ENCODE results near the gene ACTN1.

ACTN1 gene

GRCh38 chr14:68921049-68921448 lies 58.1 kb downstream of the ACTN1 start:
- H3K27me3 ChIP-seq (ENCODE audit: low read depth, low read length), result no peaks in the 10 kb centered on the region; the same call in 1 of the 2 replicates
- H3K79me2 ChIP-seq (ENCODE audit: low read length), result no peaks in the 10 kb centered on the region
- H3K9me3 ChIP-seq (ENCODE audit: insufficient read depth, low read length), result peaks cover 3% of the 10 kb centered on the region; the same call in 1 of the 2 replicates
- H2AFZ ChIP-seq (ENCODE audit: low read depth, low read length), result no peak overlapping the region
- no peak overlapping the region for H3K4me2 ChIP-seq (ENCODE audit: low read length)
- H3K27ac ChIP-seq (ENCODE audit: low read length), result no peak overlapping the region
- no peaks in the 10 kb centered on the region for H4K20me1 ChIP-seq (ENCODE audit: insufficient read depth, low read length)
- TF ChIP-seq EZH2phosphoT487 (IDR thresholded peaks at IDR 0.05; ENCODE audit: low read depth) (no peak), CTCF (IDR thresholded peaks at IDR 0.05; ENCODE audit: low read depth, low read length) (no peak)
- H3K4me3 ChIP-seq (ENCODE audit: low read length), result no peak overlapping the region
- no peaks in the 10 kb centered on the region for H3K36me3 ChIP-seq (replicated peaks; ENCODE audit: low read depth, low read length)
- H3K9ac ChIP-seq (ENCODE audit: low read length), result no peak overlapping the region
- no peaks in the 10 kb centered on the region for H3K4me1 ChIP-seq (ENCODE audit: low read length)

GRCh38 chr14:68919129-68919927 lies 59.8 kb downstream of the ACTN1 start:
- Histone ChIP-seq H3K27me3 (ENCODE audit: low read depth, low read length) (no peaks in the 10 kb centered on the region), H3K9ac (ENCODE audit: low read length) (no peak overlapping the region), H3K79me2 (ENCODE audit: low read length) (no peaks in the 10 kb centered on the region), H3K9me3 (ENCODE audit: insufficient read depth, low read length) (no peaks in the 10 kb centered on the region), H3K36me3 (replicated peaks; ENCODE audit: low read depth, low read length) (no peaks in the 10 kb centered on the region), H2AFZ (ENCODE audit: low read depth, low read length) (no peak overlapping the region), H3K4me3 (ENCODE audit: low read length) (no peak overlapping the region), H4K20me1 (ENCODE audit: insufficient read depth, low read length) (no peaks in the 10 kb centered on the region), H3K4me1 (ENCODE audit: low read length) (no peaks in the 10 kb centered on the region), H3K27ac (ENCODE audit: low read length) (no peak overlapping the region), H3K4me2 (ENCODE audit: low read length) (no peak overlapping the region)
- no peak for TF ChIP-seq CTCF (IDR thresholded peaks at IDR 0.05; ENCODE audit: low read depth, low read length)

DNA sequence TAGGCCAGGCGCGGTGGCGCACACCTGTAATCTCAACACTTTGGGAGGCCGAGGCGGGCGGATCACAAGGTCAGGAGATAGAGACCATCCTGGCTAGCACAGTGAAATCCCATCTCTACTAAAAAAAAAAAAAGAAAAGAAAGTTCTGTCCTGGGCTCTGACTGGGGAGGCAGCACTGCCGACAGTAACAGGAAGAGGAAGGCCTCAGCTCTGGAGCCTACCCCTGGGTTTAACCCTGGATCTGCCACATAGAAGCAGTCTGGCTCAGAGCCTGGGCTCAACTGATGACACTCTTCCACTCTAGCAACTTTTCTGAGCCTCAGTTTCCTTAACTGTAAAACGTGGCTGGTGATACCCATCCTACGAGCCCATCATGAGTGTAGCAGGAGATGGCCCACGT lies 60.5 kb downstream of the ACTN1 start:
- Histone ChIP-seq H3K4me2 (ENCODE audit: low read length) (no peak overlapping the region), H3K9me3 (ENCODE audit: insufficient read depth, low read length) (no peaks in the 10 kb centered on the region), H3K27me3 (ENCODE audit: low read depth, low read length) (no peaks in the 10 kb centered on the region), H3K79me2 (ENCODE audit: low read length) (no peaks in the 10 kb centered on the region), H3K36me3 (replicated peaks; ENCODE audit: low read depth, low read length) (no peaks in the 10 kb centered on the region), H3K4me3 (ENCODE audit: low read length) (no peak overlapping the region), H3K27ac (ENCODE audit: low read length) (no peak overlapping the region), H3K4me1 (ENCODE audit: low read length) (no peaks in the 10 kb centered on the region), H2AFZ (ENCODE audit: low read depth, low read length) (no peak overlapping the region), H4K20me1 (ENCODE audit: insufficient read depth, low read length) (no peaks in the 10 kb centered on the region), H3K9ac (ENCODE audit: low read length) (no peak overlapping the region)
- TF ChIP-seq CTCF (IDR thresholded peaks at IDR 0.05; ENCODE audit: low read depth, low read length) (no peak), EZH2phosphoT487 (IDR thresholded peaks at IDR 0.05; ENCODE audit: low read depth) (no peak)

DNA sequence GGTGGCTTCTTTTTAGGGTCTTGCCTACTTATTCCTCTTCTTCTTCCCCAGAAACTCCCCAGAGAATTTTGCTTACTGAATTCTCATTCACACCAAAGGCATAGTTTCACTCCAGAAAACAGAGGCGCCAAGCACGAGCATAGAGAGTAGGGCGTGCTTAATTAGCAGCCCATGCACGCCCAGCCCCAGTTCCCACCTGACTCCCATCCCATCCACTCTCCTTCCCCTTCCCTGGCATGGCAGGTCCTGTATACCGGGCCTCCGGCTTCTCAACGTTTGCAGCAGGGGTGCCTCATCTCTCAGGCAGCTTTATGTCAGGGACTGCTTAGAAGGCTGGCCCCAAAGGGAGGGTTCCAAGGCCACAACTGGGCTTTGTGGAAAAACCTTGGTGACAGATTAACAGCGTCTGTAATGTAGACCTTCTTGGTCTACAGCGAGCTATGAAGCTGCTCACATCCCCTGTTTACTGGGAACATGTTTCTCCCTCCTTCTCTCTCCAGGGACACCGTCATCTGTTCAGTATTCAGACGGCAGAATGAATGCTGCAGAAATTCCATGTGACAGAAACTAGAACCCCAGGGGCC lies 62.7 kb downstream of the ACTN1 start:
- H3K4me3 ChIP-seq (ENCODE audit: low read length), result no peak overlapping the region
- no peaks in the 10 kb centered on the region for H3K9me3 ChIP-seq (ENCODE audit: insufficient read depth, low read length)
- H3K4me2 ChIP-seq (ENCODE audit: low read length), result no peak overlapping the region
- no peaks in the 10 kb centered on the region for H3K36me3 ChIP-seq (replicated peaks; ENCODE audit: low read depth, low read length)
- H3K4me1 ChIP-seq (ENCODE audit: low read length), result peaks cover 1% of the 10 kb centered on the region
- no peak overlapping the region for H2AFZ ChIP-seq (ENCODE audit: low read depth, low read length)
- H3K27me3 ChIP-seq (ENCODE audit: low read depth, low read length), result no peaks in the 10 kb centered on the region
- H3K9ac ChIP-seq (ENCODE audit: low read length), result no peak overlapping the region
- no peak for TF ChIP-seq EZH2phosphoT487 (IDR thresholded peaks at IDR 0.05; ENCODE audit: low read depth)
- no peak for TF ChIP-seq CTCF (IDR thresholded peaks at IDR 0.05; ENCODE audit: low read depth, low read length)
- H3K27ac ChIP-seq (ENCODE audit: low read length), result no peak overlapping the region
- no peaks in the 10 kb centered on the region for H4K20me1 ChIP-seq (ENCODE audit: insufficient read depth, low read length)
- H3K79me2 ChIP-seq (ENCODE audit: low read length), result no peaks in the 10 kb centered on the region
